Measurements from ENCODE around the gene SH3GL3. TPM values are rescaled to one million over a fixed set of nuclear protein-coding genes. Genes with fewer than 3 reads are reported as not detected.

SH3GL3 gene
- total RNA-seq, 4 donors from 2014 or later = 0.40 TPM; not detected in 3

GRCh38 chr15:83654379-83655236, 207.5 kb downstream of the SH3GL3 start:
- peak; percentile 33 to 39 for DNase-seq
- Histone ChIP-seq H3K9me3 (no peaks in the 10 kb centered on the region), H3K4me1 (peaks cover 4 to 13% of the 10 kb centered on the region in 2 donors), H3K27ac (peak overlapping the region in 1 of 3 donors; percentile 68), H3K36me3 (no peaks in the 10 kb centered on the region), H3K27me3 (no peaks in the 10 kb centered on the region), H3K4me3 (replicated peaks in 1 of 3) (peak overlapping the region in 2 of 3 donors; percentile 2 to 44)
- 13 to 16% methylated on average over 44 to 45 of the region's 67 CpGs for WGBS, 2 donors
- intact Hi-C loops (cut with DNase I) = no loop called here
- peak in 1 of 6 experiments; percentile 8 for TF ChIP-seq CTCF (IDR thresholded peaks at IDR 0.05)
- TF ChIP-seq POLR2A (IDR thresholded peaks at IDR 0.05) = no peak

DNA sequence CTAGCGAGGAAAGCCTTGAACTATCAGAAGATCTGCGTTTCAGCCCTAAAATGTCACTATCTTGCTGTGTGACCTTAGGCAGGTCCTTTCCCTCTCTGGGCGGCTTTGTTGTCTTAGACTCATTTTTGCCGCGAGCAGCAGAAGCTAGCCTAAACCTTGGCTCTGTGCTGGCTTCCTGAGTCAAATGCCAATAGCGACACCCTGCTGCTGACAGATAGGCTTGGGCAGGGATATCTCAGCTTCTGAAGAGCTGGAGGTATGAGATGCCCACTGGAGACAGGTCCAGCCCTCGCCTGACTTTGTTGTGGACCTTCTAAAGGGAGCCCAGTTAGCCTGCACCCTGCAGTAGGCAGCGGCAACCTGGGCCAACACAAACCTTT, 208.1 kb downstream of the SH3GL3 start:
- 77 to 89% methylated on average over 8 of the region's 8 CpGs for WGBS, 2 donors
- intact Hi-C loops (cut with DNase I) = no loop called here
- H3K27ac ChIP-seq = no peak overlapping the region
- no peak for TF ChIP-seq CTCF (IDR thresholded peaks at IDR 0.05)
- TF ChIP-seq POLR2A (IDR thresholded peaks at IDR 0.05) = no peak
- no peaks in the 10 kb centered on the region for H3K27me3 ChIP-seq
- H3K36me3 ChIP-seq = no peaks in the 10 kb centered on the region
- H3K4me1 ChIP-seq = peaks cover 4 to 13% of the 10 kb centered on the region in 2 donors
- no peak overlapping the region for H3K4me3 ChIP-seq (replicated peaks in 1 of 3)
- no peak for DNase-seq
- no peaks in the 10 kb centered on the region for H3K9me3 ChIP-seq

DNA sequence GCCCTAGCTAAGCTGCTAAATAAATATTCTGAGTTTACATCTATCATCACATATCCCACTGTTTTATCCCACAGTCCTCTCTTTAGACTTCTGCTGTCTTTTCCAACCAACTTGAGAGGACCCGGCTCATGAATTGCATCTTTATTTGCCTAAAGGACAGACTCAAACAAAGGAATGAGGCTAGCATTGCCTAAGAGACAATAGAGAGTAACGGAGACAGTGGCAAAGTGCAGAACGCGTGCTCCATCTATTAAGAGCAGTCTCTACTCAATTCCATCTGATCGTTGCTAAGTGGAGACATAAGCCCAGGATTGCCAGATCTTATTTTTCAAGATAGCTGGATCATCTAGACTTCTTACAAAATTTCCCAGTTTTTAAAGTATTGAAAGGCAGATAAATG, 209.1 kb downstream of the SH3GL3 start:
- Histone ChIP-seq H3K27ac (no peak overlapping the region), H3K4me1 (peaks cover 4 to 13% of the 10 kb centered on the region in 2 donors), H3K36me3 (no peaks in the 10 kb centered on the region), H3K27me3 (no peaks in the 10 kb centered on the region), H3K4me3 (replicated peaks in 1 of 3) (no peak overlapping the region), H3K9me3 (no peaks in the 10 kb centered on the region)
- no peak for DNase-seq
- WGBS, 2 donors = 86 to 87% methylated on average over 5 of the region's 5 CpGs
- intact Hi-C loops (cut with DNase I) = no loop called here
- TF ChIP-seq CTCF (IDR thresholded peaks at IDR 0.05) (no peak), POLR2A (IDR thresholded peaks at IDR 0.05) (no peak)

DNA sequence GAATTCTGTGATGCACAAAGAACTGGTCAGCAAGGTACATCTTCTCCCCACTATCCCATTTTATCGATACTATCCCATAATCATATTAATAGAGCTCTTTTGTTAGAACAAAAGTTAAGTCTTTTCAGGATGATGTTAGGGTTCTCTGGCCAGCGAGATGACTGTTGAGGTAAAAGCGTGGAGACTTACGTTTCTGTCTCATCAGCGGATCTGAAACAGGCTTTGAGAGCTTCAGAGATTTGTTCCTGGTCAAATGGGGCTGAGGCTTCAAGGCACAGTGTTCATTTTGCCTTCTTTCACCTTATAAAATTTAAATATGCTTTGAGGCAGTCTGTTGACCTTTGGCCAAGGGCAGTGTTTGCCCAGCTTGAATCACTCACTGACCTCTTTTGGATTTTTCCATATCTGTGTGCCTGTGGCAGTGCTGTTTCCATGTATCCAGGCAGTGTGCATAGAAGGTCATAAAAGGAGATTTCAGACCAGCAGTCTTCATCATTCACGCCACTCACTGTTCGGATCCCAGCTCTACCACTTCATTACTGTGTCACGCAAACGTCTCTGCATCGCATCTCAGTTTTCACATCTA, 209.9 kb downstream of the SH3GL3 start:
- Histone ChIP-seq H3K9me3 (no peaks in the 10 kb centered on the region), H3K4me1 (peaks cover 4 to 13% of the 10 kb centered on the region in 2 donors), H3K27ac (no peak overlapping the region), H3K36me3 (no peaks in the 10 kb centered on the region), H3K27me3 (no peaks in the 10 kb centered on the region), H3K4me3 (replicated peaks in 1 of 3) (no peak overlapping the region)
- no peak for DNase-seq
- TF ChIP-seq POLR2A (IDR thresholded peaks at IDR 0.05) = no peak
- no peak for TF ChIP-seq CTCF (IDR thresholded peaks at IDR 0.05)
- intact Hi-C loops (cut with DNase I) = no loop called here
- WGBS, 2 donors = 94 to 97% methylated on average over 10 of the region's 10 CpGs

DNA sequence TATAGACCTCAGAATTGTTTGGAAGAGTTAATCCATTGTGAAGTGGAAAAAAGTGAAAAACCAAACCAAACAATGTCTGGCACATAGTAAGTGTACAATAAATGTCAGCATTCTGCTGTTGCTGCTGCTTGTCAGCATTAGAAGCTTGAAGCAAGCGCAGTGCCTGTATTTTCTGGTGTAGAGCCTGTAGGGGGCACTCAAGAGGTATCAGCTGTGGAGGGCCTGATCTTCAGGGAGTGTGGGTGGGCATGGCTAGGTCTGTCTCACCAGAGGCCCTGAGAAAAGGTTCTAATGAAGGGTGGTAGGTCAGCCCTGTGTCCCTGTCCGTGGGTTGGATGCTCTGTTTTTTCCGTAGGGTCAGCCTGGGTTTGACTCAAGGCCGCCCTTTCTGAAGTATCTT, 210.4 kb downstream of the SH3GL3 start:
- DNase-seq = no peak
- intact Hi-C loops (cut with DNase I) = no loop called here
- TF ChIP-seq POLR2A (IDR thresholded peaks at IDR 0.05) (no peak), CTCF (IDR thresholded peaks at IDR 0.05) (no peak)
- H3K36me3 ChIP-seq = no peaks in the 10 kb centered on the region
- 92 to 93% methylated on average over 4 of the region's 4 CpGs for WGBS, 2 donors
- no peak overlapping the region for H3K27ac ChIP-seq
- peaks cover 4 to 13% of the 10 kb centered on the region in 2 donors for H3K4me1 ChIP-seq
- H3K9me3 ChIP-seq = no peaks in the 10 kb centered on the region
- no peaks in the 10 kb centered on the region for H3K27me3 ChIP-seq
- H3K4me3 ChIP-seq (replicated peaks in 1 of 3) = no peak overlapping the region
